HG02884 (cell line): ENCODE data around the gene CEP85.
"Not testable (repeated sequence)": the region's sequence is repeated elsewhere in the genome, so short reads cannot be mapped to it uniquely, and the experiment has no call there.

Experiments used
- ATAC-seq: cut with Tn5 transposase; IDR thresholded peaks from one replicate; pipeline ENCODE4 v1.9.1; 2021; ENCODE audit warnings: mild to moderate bottlenecking, moderate library complexity; ENCODE audit not compliant: unreplicated experiment

The CEP85 gene

DNA sequence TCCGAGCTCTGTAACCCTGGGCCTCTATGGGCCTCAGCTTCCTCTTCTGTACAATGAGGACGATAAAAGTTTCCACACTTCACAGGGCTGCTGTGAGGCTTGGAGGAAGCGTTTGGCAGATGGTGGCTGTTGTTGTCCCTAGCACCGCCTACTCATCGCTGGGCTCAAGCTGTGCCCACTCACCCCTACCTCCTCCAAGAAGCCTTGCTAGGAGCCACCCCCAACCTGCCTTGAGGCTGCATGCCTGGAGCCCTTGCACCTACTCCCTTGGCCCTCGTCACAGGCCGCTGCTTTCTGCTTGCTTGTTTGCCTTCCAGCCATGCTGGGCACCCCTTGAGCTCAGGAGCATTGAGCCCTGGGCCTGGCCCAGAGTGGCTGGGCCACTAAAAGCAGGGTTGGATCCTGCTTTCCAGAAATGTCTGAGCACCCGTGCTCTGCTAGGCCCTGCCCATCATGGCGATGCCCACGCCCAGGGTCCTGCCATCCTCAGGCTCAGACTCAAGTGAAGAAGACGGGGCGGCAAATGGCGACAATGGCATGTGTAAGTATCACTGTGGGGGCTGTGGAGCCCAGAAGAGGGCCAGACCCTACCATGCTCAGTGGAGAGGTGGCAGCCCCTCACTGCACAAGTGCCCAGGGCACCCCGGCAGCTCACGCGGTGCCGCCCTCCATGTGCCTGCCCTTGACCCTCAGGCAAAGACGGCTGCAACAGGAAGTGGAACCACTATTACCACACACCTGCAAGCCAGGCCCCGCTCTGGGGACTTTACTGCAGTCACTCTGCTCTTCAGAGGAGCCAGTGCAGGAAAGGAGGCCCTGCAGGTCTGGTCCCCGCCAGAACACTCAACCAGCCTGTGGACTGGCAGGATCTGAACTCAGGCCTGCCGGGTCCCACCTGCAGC lies 55.4 kb downstream of the CEP85 start:
- no peak for ATAC-seq

DNA sequence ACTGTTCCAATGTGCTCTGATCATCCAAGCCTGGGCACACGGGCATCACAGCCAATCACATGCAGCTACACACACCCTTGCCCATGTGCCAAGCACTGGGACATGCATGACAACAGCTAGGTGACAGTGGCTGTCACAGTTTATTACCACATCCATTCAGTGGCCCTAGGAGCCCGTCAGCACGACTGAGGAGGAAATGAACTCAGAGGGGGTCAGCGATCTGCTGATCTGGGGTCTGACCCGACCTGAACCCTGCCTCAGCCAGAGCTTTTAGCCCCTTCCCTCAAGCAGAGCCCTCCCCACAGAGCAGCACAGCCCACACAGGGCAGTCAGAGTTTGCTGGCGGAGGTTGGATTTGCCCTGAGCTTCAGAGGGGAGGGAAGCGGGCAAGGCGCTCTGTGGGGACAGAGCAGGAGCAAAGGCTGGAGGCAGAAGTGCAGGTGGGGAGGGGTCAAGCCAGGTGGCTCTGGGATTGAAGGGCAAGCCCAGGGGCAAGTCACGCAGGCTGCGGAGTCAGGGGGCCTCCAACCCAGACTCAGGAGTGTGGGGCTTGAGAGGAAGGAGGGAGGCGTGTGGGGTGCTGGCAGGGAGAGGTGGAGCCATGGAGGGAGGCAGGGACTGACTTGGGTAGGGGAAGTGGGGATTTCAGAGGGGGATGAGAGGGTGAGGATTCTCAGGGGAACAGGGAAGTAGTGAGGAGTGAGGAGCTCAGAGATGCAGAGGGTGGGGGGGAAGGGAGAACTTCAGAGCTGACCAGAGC lies 56.3 kb downstream of the CEP85 start:
- no peak for ATAC-seq

DNA sequence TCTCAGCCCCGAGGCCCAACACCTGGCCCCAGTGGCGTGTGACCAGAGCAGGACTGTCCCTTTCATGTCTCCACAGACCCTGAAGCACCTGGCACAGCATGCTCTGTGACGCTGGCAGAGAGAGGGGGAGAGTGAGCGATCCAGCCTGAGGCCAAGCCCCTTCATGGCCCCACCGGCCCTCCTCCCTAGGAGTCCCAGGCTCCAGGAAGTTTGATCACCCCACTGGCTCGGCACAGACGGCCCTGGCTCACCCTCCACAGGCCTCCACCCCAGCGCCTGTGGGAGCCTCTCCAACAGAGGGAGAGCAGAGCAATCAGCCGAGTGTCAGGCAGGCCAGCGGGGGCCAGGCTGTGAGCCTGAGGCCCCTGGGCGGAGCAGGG lies 56.9 kb downstream of the CEP85 start:
- ATAC-seq, result no peak

DNA sequence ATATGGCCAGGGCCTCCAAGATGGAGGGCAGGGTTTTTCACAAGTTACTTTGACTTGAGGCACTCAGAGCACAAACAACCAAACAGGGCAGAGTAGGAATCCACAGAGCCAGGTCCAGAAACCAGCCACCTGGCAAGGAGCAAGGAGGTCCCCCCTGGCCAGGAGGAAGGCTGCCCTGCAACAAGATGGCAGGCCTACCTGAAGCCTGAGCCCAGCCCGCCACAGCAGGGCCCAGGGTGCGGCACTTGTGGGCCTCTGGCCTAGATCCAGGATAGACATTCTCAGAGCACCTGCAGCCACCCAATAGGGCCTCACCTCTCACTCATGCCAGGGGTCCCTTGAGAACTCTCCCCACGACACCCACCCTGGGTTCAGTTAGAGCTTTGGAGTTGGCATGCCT lies 57.4 kb downstream of the CEP85 start:
- ATAC-seq, result no peak

DNA sequence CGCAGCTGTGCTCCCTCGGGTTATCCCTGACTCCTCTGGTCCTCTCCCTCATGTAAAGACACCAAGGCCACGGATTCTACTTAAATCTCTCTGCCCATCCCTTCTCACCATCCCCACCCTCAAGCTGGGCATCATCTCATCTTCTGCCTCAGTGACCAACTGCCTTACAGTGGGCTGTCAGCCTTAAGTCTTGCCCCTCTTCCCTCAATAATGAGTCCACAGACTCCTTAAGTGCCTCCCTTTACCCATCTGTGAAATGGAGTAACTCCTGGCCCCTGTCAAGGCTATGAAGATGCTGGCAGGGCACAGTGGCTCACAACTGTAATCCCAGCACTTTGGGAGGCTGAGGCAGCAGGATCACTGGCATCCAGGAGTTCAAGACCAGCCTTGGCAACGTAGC lies 57.9 kb downstream of the CEP85 start:
- ATAC-seq, result no peak

DNA sequence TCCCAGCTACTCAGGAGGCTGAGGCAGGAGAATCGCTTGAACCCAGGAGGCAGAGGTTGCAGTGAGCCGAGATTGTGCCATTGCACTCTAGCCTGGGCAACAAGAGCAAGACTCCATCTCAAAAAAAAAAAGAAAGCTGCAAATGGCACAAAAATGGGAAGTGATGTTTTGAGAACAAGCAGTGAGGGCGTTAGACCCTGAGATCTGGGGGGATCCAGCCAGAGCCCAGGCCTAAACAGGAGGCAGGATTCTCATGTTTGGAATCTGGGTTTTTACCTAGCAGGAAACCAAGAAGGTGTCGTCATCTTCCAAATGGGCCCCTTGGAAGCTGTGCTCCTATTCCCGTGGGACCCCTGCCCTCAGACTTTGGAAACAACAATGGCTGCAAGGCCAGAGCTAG lies 58.7 kb downstream of the CEP85 start:
- not testable (repeated sequence) for ATAC-seq

DNA sequence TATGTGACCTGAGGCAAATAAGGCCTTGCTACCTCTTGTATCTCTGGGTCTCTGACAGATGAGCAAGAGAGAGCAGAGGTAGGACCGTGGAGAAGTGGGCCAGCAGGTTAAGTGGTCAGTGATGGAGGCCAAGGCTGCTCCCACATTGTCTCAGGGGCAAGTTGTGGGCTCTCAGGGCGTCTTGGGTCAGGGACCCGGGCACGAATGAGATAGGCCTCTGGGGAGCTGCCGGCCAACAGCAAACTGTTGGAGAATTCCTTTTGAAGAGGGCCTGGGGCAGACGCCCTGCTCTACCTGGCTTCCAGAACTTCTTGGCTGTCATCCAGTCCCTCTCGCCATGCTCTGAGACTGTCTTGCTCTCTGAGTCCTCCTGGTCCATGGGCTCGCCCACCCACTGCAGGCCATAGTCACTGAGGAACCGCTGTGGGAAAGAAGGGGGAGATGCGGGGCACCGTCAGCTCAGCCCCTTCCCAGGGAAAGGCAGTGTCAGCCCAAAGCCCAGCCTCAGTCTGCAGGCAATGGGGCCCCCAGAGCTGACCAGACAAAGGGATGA lies 60.0 kb downstream of the CEP85 start:
- ATAC-seq, result no peak

DNA sequence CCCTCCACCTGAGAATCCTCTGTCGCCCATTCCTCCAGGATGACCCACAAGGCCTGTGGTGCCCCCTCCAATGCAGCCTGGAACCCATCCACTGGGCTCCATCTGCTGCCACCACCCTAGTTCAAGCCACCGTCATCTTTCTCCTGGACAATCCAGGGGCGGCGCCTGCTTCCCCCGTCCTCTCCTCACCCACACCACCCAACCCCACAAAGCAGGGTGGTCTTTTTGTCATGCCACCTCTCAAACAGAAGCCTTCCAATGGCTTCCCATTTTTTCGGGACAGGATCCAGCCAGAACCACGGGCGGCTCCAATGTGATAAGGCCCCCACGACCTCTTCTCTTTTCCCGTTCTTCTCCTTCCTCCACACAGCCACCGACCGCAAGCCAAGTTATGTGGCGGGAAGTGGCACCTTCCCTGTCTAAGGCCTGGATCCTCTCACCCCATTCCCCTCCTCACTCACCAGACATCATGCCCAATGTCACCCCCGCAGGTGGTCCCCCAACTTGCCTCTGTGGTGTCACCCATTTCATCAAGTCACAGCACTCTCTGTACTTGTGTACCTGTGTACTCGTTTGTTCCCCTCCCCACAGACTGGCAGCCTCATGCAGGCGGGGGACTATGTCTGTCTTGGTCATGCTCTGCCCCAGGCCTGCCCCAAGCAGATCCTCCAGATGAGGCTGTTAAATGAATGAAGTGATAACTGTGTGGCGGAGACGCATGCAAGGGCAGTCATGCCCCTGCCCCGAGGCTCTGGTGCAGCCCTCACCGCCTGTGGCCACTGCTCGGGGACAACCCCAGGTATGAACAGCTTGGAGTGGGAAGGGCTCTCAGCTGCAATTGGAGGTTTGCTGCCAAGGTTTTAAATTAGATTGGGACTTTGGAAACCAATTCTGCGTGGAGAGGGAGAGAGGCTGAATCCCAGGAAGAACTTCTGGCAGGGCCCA lies 61.5 kb downstream of the CEP85 start:
- ATAC-seq, result no peak

DNA sequence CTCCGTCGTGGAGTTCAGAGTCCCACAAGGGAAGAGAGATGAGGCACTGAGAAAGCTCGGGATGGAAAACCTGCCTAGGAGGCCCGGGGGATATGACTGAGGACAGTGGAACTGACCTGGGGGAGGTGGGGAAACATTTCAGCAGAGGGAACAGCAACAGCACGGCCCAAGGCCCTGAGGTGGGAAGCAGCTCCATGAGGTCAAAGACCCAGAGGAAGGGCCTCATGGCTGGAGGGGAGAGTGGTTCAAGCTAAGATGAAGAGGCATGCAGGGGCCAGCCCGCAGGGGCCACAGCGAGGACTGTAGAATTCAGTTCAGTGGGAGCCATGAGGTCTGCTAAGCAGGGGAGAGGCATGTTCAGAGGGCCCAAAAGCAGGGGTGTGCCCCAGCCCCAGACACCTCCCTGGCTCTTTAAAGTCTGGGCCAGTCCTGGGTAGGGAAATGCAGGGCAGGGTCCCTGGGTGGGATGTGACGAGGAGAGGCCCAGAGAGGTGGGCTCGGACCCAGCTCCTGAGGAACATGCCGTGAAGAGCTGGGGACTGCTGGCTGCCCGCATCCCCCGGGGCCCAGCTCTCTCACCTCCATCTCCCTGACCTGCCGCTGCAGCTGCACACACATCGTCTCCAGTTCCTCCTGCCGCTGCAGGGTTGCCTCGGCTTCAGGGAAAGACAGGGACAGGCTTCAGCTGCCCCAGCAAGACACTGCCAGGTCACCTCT lies 62.5 kb downstream of the CEP85 start:
- no peak for ATAC-seq

DNA sequence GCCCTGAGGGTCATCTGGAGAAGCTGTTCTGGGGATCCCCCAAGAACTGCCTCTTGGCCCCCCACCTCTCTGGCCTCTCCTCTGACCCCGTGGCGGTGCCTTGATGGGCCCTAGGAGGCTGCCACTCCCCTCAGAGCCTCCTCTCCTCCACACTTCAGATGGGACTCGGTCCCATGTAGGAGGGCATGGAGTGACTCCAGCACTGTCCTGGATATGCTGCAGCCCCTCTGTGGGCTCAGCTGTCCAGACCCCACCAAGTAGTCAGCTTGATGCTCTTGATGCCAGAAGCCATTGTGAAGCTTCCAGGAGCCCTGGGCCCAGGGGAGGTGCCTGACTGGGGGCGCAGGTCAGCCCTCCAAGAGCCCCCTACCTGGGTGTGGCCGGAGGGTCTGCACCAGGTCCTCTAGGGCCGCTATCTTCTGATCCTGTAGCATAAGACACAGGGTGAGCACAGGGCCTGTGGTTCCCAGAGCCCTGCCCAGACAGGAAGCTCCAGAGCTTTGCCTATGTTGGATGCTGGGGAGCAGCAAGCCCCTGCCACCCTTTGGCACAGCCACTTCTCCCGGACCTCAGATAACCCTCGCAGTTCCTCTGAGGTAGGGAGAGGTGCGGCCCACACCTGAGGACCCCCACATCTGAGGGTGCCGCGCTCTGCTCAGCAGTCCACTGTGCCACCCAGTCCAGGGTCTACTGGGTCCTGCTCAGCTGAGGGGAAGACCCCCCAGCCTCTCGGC lies 63.2 kb downstream of the CEP85 start:
- no peak for ATAC-seq

DNA sequence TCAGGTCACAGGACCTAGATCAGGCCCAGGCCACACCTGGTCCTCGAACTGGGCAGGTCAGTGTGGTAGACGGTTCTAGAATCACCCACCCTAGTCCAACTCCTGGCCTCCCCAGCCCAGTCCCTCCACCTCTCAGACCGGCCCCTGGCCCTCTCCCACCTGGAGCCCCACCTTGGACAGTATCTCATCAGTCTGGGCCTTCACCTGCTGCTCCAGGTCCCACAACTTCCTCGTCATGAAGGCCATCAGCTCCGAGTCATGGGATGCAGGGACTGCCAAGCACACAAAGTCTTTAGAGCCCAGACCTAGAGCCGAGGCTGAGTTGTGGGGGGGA lies 63.8 kb downstream of the CEP85 start:
- no peak for ATAC-seq

DNA sequence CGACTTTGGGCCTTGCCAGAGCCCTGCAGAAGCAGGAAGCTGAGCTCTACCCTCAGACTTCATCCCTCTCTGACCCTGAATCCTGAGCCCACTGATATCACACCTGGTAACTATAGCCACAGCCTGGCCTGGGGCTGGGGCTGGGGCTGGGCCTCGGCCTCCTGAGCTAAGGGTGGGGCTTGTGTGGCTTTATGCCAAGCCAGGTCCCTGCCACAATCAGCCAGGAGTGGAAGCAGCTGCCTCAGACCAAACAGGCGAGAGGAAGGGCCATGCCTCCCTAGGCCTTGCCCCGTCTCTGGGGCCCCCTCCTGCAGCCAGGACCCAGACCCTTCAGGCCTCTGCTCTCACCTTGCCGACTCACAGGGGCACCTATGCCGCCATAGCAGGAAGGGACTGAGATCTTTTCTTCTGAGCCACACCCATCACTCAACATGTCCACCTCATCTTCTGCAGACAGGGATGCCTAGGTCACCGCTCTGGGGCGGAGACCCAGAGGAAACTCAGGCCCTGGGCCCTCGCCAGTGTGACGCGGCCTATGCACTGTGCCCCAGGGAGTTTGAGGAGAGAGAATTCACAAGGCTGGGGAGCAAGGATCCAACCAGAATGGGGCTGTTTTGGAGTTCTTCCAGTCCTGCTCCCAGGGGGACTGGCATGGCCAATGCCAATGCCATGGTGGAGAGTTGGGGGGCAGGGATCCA lies 66.7 kb downstream of the CEP85 start:
- ATAC-seq, result no peak

DNA sequence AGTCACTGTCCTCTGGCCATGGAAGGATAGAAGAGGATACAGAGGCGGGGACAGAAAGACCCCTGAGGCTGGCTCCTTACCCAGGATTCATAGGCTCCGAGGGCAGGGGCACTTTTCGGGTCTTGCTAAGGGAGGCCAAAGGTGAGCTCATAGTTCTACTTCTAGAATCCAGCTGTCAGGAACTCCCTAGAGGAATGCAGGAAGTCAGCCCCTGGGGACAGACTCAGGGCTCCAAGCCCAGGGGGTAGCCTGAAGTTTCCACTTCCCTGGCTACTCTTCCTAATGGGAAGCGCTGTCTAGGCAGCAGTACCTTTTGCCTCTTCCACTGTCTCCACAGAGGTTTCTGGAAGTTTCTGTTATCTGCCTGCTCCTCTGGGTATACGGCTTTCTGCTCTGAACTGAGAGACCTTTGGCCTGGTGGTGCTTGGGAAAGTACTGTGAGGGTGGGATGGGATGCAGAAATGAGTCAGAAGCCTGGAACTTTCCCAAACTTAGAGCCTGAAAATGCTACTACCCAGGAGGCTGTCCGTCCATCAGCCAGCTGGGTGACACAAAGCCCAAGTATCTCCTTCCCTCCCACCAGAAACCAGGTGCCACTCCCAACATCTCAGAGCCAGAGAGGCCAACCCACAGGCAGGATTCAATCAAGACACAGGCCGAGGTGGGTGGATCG lies 68.9 kb downstream of the CEP85 start:
- ATAC-seq, result no peak

DNA sequence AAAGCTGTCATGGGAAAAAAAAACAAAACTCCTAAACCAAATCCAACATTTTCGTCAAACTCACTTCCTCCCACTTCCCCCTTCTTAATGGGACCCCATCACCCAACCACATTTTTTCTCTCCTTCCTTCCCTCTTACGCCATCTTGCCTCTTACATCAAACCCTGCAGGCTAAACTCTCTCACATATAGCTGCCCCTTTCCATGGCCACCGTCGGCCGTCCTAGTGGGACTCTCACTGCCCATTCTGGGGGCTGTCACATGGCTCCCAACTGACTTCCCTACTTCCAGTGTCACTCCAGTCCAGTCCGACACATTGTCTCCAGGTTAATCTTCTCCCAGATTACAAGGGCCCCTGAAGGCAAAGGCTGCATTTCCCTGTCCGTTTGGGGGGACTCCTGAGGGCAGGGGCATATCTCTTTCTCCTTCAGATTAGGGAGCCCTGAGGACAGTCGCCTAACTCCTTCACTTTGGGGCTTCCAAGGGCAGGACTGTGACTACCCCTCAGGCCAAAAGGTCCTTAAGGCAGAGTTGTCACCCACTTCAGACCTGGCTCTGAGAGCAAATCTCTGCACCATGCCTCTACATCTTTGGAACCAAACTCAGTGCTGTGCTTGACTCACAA lies 71.8 kb downstream of the CEP85 start:
- ATAC-seq, result no peak

DNA sequence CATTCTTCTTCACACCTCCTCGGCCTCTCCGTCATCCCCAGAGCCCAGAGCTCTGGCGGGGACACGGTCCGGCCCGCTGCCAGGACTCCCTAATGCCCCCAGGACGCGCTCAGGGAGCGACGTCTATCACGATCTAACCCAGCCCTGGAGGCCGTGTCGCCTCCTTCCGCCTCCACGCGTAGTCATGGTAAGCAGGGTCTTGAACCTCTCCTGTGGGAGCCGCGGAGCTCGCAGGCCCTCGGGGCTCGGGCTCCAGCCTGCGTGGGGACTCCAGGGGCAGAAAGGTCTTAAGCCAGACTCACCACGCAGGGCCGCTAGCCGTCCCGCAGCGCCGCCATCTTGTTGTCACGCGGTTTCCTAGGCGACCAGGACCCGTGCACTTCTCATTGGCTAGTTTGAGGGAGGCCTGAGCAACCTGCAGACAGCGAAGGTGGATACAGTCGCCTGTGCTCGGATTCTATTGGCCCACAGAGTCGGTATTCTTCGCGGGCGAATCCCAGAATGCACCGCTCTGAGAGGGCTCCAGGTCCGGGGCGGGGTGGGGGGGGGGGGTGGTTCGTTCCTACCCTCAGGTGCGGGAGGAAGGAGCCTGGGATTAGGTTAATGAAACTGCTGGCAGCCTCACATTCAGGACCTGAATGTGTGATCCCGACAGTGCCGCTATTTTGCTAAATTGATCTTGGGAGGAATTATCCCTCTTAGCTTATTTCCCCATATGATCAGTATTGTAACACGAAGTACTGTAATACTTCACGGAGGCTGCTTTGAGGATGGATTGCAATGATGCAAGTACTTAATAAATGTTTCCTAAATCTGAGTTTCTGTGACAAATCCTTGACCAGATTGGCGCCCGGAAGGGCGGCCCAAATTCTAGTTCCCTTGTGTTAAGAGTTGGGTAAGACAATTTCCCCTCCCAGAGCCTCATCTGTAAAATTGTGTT lies 72.6 kb downstream of the CEP85 start, which contains the start of gene UBXN11:
Gene UBXN11, minus strand, starts transcription at position 347 of the 940 bp plus-strand sequence. CDS start 3,753 bp downstream, outside the sequence.
- ATAC-seq, result peak; percentile 97

DNA sequence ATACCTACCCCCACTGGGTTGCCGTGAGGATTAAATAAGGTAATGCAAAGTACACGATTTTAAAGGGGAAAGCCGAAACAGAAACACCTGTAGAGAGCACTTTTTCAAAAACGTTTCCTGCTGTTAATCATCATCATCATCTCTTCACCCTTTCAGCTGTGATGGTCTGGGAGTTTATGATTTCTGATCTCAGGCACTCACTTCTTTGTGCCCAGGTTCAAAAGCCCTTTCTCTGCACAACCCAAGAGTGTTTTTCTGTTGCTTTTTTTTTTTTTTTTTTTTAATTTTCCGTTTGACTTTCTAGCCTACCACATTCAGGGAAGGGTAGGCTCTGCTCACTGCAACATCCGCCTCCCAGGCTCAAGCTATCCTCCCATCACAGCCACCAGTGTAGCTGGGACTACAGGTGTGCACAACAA lies 73.4 kb downstream of the CEP85 start:
- ATAC-seq, result no peak
